BJ (cell line): ENCODE measurements around the gene ASMTL. TPM values are rescaled to one million over a fixed set of nuclear protein-coding genes. Genes with fewer than 3 reads are reported as not detected.

ENCODE experiments used
- CTCF ChIA-PET: fragments of 350-600 bp; formaldehyde crosslinking; extraction: SDS; loops from one replicate; lab custom pipeline; 2021; ENCODE audit warnings: antibody characterized with exemption, inconsistent platforms; lab: Yijun Ruan, JAX
- POLR2A ChIA-PET: fragments of 300-600 bp; sonication (Branson Sonifier 250); formaldehyde crosslinking; extraction: SDS; loops from one replicate; lab custom pipeline; 2021; ENCODE audit warnings: antibody characterized with exemption; lab: Charles Lee
- DNase-seq: peaks from one replicate; pipeline ENCODE4 v3.0.0-alpha.2; 2011; ENCODE audit warnings: low read depth
- H3K27me3 ChIP-seq: 2 replicates; pipeline ENCODE4 v1.6.0; 2011; ENCODE audit warnings: low read length; ENCODE audit not compliant: control insufficient read depth, insufficient read depth
- H3K36me3 ChIP-seq: 2 replicates; pipeline ENCODE4 v1.5.1; 2011; ENCODE audit warnings: low read length; ENCODE audit not compliant: control insufficient read depth, insufficient read depth
- H3K4me3 ChIP-seq: 2 replicates; pipeline ENCODE4 v1.5.1; 2011; ENCODE audit warnings: low read depth, mild to moderate bottlenecking, control low read depth, low read length
- CTCF ChIP-seq: IDR thresholded peaks from 2 replicates; pipeline ENCODE4 v1.5.1; 2011; ENCODE audit warnings: low read depth, mild to moderate bottlenecking, control low read depth, inconsistent platforms, low read length, moderate library complexity; ENCODE audit not compliant: insufficient read depth
- polyA plus RNA-seq: library from polyadenylated mRNA; depleted of rRNA; stranded (reverse); fragments of >200 nt; gene quantifications from 2 replicates; pipeline ENCODE4 v1.2.3, GENCODE V29; 2011

The ASMTL gene
- polyA plus RNA-seq, 1 experiment, result 33.7 TPM

- H3K36me3 ChIP-seq, result no peaks in the 10 kb centered on the region
- DNase-seq, result no peak
- H3K4me3 ChIP-seq, result no peak overlapping the region
- ChIA-PET CTCF (no interaction called here), POLR2A (no interaction called here)
- TF ChIP-seq CTCF, result no peak
- H3K27me3 ChIP-seq, result no peaks in the 10 kb centered on the region
Observed at GRCh38 chrX:1480082-1480785, 27.5 kb upstream of the ASMTL start.

- no peaks in the 10 kb centered on the region for H3K27me3 ChIP-seq
- POLR2A ChIA-PET, result no interaction called here
- no peak overlapping the region for H3K4me3 ChIP-seq
- H3K36me3 ChIP-seq, result no peaks in the 10 kb centered on the region
- CTCF ChIA-PET, result no interaction called here
- TF ChIP-seq CTCF, result no peak
- no peak for DNase-seq
Observed at GRCh38 chrX:1477801-1478458, 25.2 kb upstream of the ASMTL start.

DNA sequence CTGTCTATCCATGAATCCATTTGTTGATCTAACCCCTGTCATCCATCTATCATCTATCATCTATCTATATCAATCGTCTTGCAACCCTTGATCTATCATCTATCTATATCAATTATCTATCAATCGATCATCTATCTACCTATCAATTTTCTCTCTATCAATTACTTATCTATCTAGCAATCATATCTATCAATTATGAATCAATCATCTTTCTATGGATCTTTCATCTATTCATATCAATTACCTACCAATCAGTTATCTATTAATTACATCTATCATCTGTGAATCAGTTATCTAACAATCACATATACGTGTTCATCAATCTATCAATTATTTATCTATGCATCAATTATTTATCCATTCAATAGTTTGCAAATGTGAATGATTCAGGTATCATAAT is 24.5 kb upstream of the ASMTL start:
- POLR2A ChIA-PET, result no interaction called here
- Histone ChIP-seq H3K4me3 (no peak overlapping the region), H3K36me3 (no peaks in the 10 kb centered on the region), H3K27me3 (no peaks in the 10 kb centered on the region)
- CTCF ChIA-PET, result no interaction called here
- DNase-seq, result no peak
- TF ChIP-seq CTCF, result no peak

DNA sequence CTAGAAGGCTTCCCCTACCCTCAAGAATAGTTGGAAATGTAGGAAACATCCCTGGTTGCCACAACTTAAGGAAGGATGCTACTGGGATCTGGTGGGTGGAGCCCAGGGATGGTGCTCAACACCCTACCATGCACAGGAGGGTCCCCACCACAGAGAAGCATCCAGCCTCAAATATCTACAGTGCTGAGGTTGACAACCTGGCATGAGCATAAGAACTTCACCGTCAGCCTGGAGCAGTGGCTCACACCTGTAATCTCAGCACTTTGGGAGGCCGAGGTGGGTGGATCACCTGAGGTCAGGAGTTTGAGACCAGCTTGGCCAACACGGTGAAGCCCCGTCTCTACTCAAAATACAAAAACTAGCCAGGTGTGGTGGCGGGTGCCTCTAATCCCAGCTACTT is 24.0 kb upstream of the ASMTL start:
- no peak for TF ChIP-seq CTCF
- no peak overlapping the region for H3K4me3 ChIP-seq
- ChIA-PET POLR2A (no interaction called here), CTCF (no interaction called here)
- no peaks in the 10 kb centered on the region for H3K36me3 ChIP-seq
- no peak for DNase-seq
- H3K27me3 ChIP-seq, result no peaks in the 10 kb centered on the region

DNA sequence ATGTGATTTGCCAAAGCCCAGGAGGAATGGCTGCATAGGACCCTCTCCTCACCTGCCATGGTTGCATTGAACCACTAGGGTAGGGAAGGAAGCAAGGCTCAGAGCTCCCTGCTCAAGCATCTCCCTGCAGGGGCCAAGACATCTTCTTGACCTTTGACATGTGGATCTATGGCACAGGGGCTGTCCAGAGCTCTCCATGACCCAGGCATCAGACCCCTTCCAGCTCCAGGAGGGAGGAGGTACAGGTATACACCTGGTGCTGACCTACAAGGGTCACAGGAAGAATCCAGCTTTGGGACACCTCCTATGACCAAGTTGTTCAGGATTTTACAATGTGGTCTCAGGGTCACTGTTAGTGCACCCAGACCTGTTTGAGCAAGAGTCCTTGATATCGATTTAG is 23.2 kb upstream of the ASMTL start:
- CTCF ChIA-PET, result no interaction called here
- Histone ChIP-seq H3K36me3 (no peaks in the 10 kb centered on the region), H3K4me3 (no peak overlapping the region), H3K27me3 (no peaks in the 10 kb centered on the region)
- no peak for DNase-seq
- TF ChIP-seq CTCF, result no peak
- POLR2A ChIA-PET, result no interaction called here
